NCI-H2107 (cell line): ENCODE measurements around the gene RCAN3.

Experiments used
- DNase-seq: peaks from one replicate; lab custom pipeline; 2025; lab: John Stamatoyannopoulos, UW

Gene RCAN3

GRCh38 chr1:24551290-24551959 lies 48.8 kb downstream of the RCAN3 start:
- DNase-seq, result no peak

GRCh38 chr1:24551960-24552571 lies 49.4 kb downstream of the RCAN3 start:
- no peak for DNase-seq

GRCh38 chr1:24553931-24554330 lies 51.3 kb downstream of the RCAN3 start:
- DNase-seq, result no peak

GRCh38 chr1:24554714-24555113 lies 52.1 kb downstream of the RCAN3 start:
- DNase-seq, result no peak

DNA sequence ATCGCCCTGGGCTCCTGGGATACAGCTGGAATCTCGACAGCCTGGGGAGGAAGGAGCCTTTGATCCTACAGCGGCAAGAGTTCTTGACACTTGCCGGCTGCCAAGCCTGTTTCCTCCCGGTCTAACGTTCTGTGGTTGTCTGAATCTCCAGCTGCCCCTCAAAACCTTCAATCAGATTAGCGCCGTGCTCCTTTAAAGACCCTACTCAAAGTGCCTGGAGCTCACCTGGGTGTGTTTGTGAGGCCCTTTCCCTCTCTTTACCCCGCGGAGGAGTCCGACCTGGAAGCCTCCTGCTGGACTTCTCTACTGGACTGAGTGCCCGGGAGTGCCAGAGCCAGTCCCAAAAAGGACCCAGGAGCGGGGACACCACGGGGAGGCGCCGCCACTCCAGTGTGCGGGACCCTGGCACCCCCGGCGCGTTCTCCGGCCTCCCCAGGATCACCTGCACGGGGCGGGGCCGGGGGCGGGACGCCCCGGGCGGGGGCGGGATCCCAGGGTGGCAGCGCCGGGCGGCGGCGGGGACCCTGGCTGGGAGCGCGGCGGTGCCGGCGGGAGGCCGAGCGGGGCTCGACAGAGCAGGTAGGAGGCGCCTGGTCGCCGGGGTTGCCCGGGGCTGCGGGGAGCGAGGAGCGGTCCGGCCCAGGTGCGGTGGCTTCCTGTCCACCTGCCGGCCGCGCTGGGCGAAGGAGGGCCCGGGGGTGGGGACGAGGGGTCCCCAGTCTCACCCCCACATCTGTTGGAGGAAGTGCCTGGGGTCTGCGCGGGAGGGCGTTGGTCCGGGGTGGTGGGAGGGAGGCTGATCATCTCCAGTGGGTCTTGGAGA lies 53.2 kb downstream of the RCAN3 start, which contains the start of gene NCMAP:
Gene NCMAP, plus strand, starts transcription at position 497 of the 823 bp plus-strand sequence. CDS start 39,344 bp downstream, outside the sequence.
- DNase-seq, result no peak

DNA sequence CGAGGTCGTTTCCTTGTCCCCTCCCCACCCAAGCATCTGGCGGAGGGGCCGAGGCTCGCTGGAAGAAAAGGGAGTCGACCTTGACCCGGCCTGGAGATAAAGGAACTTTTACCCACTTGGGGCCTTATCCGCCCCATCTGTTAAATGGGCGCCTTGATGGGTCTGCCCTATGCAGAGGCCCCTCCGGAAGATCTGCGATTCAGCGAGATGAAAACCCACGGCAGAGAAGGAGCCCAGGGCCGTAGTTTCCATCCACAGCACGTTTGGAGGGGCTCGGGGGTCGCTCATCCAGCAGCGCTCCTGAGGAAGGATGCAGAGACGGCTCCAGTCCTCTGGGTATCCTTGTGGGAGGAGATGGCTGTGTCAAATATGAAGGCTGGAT lies 53.8 kb downstream of the RCAN3 start:
- DNase-seq, result no peak

DNA sequence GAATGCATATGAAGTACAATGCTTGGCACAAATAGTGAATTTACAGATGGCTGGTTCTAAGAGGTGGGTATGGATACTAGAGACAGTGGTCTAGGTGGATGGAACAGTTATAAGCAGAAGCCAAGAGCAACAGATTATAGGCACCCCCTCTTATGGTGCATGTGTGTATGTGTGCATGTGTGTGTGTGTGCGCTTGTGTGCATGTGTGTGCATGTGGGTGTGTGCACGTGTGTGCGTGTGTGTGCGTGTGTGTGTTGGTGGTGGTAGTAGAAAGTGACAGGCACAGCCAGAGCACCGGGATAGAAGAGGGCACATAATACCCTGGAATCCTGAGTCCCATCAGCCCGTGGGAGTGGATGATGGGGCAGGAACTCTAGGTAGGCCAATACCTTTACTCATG lies 54.6 kb downstream of the RCAN3 start:
- DNase-seq, result no peak

- no peak for DNase-seq
Observed at GRCh38 chr1:24557711-24558131, 55.1 kb downstream of the RCAN3 start.

GRCh38 chr1:24558455-24558854 lies 55.8 kb downstream of the RCAN3 start:
- DNase-seq, result no peak

GRCh38 chr1:24558902-24559791 lies 56.5 kb downstream of the RCAN3 start:
- no peak for DNase-seq

- no peak for DNase-seq
Observed at GRCh38 chr1:24560361-24560760, 57.7 kb downstream of the RCAN3 start.

- no peak for DNase-seq
Observed at GRCh38 chr1:24562625-24563024, 60.0 kb downstream of the RCAN3 start.

DNA sequence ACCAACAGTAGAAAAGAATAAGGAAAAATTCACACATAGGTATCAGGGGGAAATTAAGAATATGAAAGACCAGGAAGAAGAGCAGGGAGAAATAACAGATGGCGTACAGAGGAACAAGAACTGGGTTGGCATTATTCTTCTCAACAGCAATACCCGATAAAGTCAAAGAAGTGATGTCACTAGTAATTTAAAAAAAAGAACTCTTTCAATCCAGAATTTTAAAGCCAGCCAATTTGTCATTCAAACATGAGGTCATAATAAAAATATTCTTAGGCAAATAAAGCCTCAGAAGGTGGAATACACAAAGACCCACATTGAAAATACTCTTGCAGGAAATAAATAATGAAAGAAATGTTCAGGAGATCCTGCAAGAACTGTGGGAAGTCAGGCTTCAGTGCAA lies 62.1 kb downstream of the RCAN3 start:
- DNase-seq, result no peak

GRCh38 chr1:24566236-24566867 lies 63.7 kb downstream of the RCAN3 start:
- no peak for DNase-seq

DNA sequence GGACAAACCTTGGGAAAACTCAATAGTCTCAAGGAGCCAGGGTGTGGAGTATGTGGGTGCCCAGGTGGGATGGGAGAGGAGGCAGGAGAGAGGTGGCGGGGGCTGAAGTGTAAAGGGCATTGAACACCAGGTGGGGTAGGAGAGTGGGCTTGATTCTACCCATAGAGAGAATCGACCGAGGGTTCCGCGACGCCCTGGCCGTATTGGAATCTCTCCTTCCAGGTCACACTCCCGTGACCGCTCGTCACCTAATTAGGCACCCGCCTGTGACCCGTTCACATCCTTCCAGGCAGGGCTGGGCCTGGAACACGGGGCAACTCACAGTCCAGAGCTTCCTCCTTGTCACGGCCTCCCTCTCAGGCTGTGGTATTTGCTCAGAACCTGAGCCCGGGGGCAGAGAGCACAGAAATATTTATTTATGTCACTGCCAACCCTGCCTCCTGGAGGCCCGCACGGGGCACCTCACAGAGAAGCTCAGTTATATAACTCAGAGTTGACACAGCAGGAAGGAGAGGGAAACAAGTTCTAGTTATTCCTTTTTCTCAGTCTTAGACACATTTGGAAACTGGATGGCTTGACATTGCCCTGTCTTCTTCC lies 65.3 kb downstream of the RCAN3 start:
- DNase-seq, result no peak

DNA sequence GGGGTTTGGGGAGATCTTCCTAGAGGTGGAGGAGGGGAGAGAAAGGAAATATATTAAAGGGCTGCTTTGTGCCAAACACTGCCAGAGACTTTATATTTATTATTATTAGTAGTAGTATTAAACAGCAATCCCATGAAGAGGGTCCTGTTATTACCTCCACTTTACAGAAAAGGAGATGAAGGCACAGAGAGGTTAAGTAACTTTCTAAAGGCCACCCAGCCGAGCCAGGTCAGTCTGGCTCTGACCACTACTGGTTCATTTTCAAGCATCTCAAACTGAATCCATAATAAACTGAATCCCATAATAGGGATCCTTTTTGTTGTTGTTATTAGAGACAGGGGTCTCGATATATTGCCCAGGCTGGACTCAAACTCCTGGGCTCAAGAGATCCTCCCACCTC lies 65.8 kb downstream of the RCAN3 start:
- no peak for DNase-seq

GRCh38 chr1:24570265-24571125 lies 67.9 kb downstream of the RCAN3 start:
- no peak for DNase-seq

DNA sequence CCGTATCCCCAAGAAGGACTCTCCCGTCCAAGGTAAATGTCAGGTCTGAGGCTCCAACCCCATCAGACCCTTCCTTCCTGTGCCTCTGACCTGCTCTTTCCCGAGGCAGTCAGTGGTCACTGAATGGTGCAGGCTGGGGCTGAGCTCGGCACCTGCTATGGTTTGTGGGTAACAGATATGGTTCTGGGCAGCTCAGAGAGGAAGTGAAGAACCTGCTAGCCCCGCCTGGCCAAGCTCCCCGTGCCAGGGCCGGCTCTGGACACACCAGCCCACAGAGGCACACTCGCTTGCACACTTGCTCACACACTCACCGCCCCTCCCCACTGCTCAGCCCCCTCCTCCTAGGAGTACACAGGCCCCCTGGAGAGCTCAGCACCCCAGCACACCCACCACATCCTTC lies 69.7 kb downstream of the RCAN3 start:
- no peak for DNase-seq

DNA sequence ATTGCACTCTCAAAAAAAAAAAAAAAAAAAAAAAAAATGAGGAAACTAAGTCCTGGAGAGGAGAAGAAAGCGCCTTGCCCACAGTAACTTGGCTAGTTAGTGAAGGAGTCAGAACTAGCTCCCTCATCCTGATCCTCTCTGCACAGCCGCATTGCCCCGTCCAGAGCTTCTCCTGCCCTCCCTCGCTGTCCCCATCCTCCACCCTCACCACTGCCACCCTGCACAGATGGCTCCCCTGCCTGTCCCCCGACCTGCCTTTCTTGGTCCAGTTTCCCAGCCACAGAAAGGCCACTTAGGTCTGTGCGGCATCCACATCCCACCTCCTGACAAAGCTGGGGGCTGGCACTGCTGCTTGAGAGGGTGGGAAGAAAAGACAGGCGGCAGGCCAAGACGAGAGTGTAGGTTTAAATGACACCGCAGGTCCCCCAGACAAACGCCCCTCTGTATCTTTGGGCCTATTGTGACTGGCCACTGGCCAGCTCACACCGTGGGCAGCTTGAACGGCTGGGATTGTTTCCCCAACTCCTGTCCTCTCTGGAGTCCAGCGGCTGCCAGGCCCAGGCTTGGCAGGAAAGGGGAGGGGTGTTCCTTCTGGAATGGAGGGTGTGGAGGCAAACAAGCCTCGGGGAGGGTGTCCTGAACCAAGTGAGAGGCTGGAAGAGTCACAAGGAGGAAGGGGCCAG lies 73.4 kb downstream of the RCAN3 start:
- DNase-seq, result no peak

DNA sequence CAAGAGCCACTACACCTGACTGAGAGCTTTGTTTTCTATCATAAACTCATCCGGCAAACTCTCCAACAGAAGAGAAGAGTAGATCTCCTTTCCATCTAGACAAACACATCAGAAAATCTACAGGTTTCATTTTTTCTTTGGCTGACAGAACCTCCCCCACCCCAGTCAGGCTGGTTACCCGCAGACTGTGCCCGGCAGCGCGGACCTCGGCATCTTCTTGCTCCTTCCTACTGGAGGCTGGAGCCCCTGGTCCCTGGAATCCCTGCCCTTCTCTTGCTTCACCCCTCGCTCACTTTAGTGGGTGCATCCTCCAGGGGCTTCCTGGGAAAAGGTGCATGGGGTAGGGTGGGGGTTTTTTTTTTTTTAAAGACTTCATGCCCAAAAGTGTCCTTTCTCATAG lies 76.2 kb downstream of the RCAN3 start:
- DNase-seq, result no peak
